PFSK-1 (cell line): ENCODE data around the gene HIPK2.

Experiments
- FOXP2 ChIP-seq: optimal IDR thresholded peaks from 2 replicates; pipeline ENCODE3; 2011; ENCODE audit warnings: borderline replicate concordance, control low read depth, inconsistent platforms; ENCODE audit not compliant: insufficient read depth; ENCODE audit errors: extremely low read length, extremely low read depth
- POLR2AphosphoS5 ChIP-seq: IDR thresholded peaks from 2 replicates; pipeline ENCODE4 v1.6.1; 2012; ENCODE audit warnings: low read depth, mild to moderate bottlenecking, control low read depth, low read length, moderate library complexity
- SIN3A ChIP-seq: IDR thresholded peaks from 2 replicates; pipeline ENCODE4 v1.6.1; 2012; ENCODE audit warnings: mild to moderate bottlenecking, low read length, moderate library complexity, borderline replicate concordance; ENCODE audit not compliant: insufficient read depth
- TAF1 ChIP-seq: IDR thresholded peaks from 2 replicates; pipeline ENCODE4 v1.6.1; 2012; ENCODE audit warnings: low read length, control low read depth, borderline replicate concordance; ENCODE audit not compliant: insufficient read depth
- TF ChIP-seq, protein P1 (sequence below), 2 experiments: IDR thresholded peaks; 2 replicates each; pipeline versions ENCODE4 v1.6.1 to v1.8.0; 2011 to 2012; ENCODE audit warnings: low read depth in 2 of 2, low read length in 2 of 2, control low read depth in 1 of 2, inconsistent platforms in 1 of 2, mild to moderate bottlenecking in 1 of 2, moderate library complexity in 1 of 2; ENCODE audit not compliant: insufficient read depth in 1 of 2

HIPK2 gene

DNA sequence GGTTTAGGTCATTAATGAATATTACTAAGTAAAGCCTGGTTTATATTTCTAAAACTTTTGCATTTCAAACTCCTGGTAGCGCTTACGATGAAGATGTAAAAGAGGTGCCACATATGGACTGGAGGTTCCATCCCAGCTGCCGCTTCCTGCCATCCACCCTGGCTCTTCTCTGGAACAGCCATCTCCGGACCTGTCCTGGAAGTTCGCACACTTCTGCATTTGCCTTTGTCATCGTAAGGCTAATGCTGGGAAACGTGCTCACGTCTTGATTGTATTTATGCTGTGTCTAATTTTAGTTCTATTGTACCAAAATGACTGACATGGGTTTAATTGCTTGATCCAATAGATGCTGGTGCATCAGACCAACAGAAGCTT lies 103.1 kb downstream of the HIPK2 start:
- TF ChIP-seq TAF1 (no peak), FOXP2 (no peak), POLR2AphosphoS5 (no peak)

DNA sequence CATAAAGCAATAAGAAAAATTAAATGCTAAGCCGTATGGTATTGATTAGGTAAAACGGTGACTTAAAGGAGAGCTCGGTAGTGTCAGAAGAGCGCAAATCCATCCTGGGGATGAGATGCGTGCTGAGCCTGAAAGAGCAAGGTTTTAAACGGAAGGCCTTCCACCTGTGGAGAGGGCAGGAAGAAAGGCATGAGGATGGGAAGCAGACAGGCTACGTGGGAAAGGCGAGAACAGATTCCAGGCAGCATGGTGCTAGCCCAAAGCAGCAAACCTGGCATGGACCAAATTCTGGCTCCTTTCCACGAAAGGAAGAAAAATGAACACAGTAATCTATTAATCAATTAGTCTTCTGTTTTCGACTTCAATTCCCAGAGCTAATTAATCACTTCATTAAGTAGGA lies 103.5 kb downstream of the HIPK2 start:
- TF ChIP-seq, protein P1, sequence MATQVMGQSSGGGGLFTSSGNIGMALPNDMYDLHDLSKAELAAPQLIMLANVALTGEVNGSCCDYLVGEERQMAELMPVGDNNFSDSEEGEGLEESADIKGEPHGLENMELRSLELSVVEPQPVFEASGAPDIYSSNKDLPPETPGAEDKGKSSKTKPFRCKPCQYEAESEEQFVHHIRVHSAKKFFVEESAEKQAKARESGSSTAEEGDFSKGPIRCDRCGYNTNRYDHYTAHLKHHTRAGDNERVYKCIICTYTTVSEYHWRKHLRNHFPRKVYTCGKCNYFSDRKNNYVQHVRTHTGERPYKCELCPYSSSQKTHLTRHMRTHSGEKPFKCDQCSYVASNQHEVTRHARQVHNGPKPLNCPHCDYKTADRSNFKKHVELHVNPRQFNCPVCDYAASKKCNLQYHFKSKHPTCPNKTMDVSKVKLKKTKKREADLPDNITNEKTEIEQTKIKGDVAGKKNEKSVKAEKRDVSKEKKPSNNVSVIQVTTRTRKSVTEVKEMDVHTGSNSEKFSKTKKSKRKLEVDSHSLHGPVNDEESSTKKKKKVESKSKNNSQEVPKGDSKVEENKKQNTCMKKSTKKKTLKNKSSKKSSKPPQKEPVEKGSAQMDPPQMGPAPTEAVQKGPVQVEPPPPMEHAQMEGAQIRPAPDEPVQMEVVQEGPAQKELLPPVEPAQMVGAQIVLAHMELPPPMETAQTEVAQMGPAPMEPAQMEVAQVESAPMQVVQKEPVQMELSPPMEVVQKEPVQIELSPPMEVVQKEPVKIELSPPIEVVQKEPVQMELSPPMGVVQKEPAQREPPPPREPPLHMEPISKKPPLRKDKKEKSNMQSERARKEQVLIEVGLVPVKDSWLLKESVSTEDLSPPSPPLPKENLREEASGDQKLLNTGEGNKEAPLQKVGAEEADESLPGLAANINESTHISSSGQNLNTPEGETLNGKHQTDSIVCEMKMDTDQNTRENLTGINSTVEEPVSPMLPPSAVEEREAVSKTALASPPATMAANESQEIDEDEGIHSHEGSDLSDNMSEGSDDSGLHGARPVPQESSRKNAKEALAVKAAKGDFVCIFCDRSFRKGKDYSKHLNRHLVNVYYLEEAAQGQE (IDR thresholded peaks at IDR 0.05; ENCODE audit: insufficient read depth in 1 of 2, low read depth in 2 of 2, low read length in 2 of 2): no peak
- TF ChIP-seq TAF1 (no peak), FOXP2 (no peak), POLR2AphosphoS5 (no peak), SIN3A (no peak)

DNA sequence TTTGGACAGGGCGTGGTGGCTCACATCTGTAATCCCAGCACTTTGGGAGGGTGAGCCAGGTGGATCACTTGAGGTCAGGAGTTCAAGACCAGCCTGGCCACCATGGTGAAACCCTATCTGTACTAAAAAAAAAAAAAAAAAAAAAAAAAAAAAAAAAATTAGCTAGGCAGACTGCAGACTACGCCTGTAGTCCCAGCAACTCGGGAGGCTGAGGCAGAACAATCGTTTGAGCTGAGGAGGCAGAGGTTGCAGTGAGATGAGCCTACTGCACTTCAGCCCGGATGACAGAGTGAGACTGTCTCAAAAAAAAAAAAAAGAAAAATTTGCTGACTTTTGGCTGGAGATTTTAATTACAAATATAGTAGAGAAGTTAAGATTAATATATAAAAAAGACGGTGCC lies 104.0 kb downstream of the HIPK2 start:
- TF ChIP-seq FOXP2: no peak
- TF ChIP-seq TAF1: no peak
- TF ChIP-seq, protein P1 (IDR thresholded peaks at IDR 0.05; ENCODE audit: insufficient read depth in 1 of 2, low read depth in 2 of 2, low read length in 2 of 2): no peak
- TF ChIP-seq SIN3A: no peak
- no peak for TF ChIP-seq POLR2AphosphoS5

DNA sequence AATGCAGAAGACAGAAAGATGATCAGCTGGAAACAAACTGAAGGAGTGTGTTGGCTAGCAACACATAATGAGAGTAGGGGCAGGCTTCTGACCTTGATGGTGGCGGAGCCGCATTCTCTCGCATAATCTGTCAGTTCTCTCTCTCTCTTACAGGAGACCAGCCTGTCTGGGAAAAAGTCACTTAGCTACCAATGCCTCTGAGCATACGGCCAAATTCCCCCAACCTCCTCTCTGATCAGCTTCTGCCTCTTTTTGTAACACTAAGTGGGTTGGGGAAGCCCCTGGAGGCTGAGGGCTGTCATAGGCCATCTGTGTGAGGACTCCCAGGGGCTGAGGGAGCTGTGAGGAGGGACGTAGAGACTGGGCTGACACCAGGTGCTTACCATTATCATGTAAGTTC lies 104.6 kb downstream of the HIPK2 start:
- no peak for TF ChIP-seq SIN3A
- no peak for TF ChIP-seq TAF1
- TF ChIP-seq, protein P1 (IDR thresholded peaks at IDR 0.05; ENCODE audit: insufficient read depth in 1 of 2, low read depth in 2 of 2, low read length in 2 of 2): no peak
- TF ChIP-seq FOXP2: no peak
- TF ChIP-seq POLR2AphosphoS5: no peak

DNA sequence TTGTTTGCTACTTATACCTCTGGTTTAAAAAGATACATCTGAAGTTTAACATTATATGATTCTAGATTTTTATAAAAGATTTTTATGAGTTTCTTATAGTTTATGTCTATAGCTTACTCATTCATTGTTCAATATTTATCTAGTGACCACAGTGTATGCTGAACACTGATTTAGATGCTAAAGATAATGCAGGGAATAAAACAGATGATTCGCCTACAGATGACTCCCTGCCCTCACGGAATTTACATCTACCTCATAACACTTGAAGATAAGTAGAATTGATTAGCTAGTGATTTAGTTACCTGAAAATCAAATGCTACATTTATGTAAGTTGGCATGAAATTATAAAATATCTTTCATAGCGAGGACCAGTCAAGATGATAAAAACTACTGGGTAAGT lies 105.8 kb downstream of the HIPK2 start:
- TF ChIP-seq, protein P1 (IDR thresholded peaks at IDR 0.05; ENCODE audit: insufficient read depth in 1 of 2, low read depth in 2 of 2, low read length in 2 of 2): no peak
- no peak for TF ChIP-seq FOXP2
- TF ChIP-seq POLR2AphosphoS5: no peak
- TF ChIP-seq TAF1: no peak
- no peak for TF ChIP-seq SIN3A
